NCI-H2196 (cell line): ENCODE data around the gene PLEKHF1.

ENCODE experiments used
- DNase-seq: peaks from one replicate; lab custom pipeline; 2025; ENCODE audit not compliant: unreplicated experiment; lab: John Stamatoyannopoulos, UW

The PLEKHF1 gene

DNA sequence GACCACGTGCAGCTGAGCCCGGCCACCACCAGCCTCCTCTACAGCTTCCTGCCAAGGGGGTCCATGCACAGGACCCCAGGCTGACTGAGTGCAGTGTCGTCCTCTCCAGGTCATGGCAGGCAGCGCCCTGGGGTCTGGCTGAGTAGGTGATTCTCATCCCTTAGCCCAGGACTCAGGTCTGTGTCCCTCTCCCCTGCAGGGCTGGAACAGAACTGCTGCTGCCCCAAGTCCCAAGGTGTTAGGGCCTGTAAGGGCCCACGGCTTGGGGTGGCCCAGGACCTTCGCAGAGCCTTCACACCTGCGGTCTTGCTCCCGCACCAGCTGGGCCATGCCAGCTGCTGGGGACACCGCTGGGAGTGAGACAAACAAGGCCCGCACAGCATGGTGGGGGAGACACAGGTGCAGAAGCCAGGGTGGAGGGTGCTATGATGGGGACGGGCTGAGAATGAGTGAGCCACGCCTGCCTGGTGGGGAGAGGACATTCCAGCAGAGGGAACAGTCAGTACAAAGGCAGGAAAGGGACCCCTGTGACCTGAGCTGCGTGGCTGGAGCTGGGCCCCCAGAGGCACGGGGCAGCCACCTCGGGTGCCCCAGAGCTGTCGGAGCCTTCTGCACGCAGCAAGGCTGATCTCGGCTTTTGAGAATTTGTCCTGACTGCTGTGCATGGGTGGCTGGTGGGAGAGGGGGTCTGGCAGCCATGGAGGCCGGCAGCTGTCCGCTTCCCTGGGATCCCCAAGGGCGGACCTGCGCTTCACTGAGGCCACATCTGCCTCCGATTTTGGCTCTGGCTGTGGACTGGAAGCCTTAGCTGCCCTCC lies 11.9 kb downstream of the PLEKHF1 start:
- no peak for DNase-seq

DNA sequence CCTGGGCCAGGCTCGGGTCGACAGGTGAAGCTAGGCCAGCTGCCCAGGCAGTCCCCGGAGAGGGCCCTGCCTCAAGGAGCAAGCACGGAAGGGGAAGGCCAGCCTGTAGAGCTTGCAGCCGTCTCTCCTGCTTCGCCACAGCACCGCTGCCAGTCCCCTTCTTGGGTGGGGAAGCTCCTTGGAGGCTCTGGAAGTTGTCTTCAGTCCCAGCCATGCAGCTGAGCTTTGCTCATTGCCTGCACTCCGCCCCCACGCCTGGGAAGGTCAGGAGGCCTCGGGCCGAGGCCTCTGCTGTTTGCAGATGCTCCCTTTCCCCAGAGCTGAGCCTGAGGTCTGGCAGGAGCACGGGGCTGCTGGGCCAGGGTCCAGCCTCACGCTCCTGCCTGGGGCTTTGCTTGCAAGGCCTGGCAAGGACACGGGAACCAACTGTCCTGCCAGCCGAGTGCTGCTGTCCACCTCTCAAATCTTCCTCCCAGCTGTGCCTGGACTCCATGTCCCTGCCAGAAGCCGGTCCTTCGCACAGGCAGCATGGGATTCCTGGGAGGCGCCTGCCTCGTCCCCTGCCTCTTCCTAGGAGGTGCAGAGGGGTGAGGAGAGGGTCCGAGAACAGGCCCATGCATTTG lies 13.3 kb downstream of the PLEKHF1 start:
- DNase-seq, result no peak

DNA sequence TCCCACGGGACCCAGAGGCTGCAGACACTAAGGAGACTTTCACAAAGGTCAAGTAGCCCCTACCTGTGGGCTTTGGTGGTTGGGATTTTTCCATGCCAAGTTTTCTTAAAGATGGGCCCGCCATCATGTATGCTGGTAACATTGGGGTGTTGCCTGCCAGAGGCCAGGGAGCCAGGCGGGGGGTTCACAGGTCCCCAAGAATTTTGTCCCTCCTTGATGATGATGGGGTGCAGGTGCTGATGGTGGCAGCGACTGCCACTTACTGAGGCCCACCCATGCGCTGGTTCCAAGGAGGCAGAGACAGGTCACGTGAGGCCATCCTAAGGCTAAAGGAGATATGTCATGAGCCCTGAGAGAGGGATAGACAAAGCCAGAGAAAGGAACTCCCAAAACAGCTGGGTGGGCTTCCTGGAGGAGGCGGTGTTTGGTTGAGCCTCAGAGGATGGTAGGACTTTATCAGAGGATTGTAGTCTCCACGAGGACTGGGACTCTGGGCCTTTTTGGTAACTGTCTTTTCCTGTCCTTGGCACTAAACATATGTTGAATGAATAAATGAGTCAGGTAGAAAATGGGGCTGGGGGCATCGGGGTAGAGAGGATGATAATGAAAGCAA lies 14.4 kb downstream of the PLEKHF1 start:
- no peak for DNase-seq

DNA sequence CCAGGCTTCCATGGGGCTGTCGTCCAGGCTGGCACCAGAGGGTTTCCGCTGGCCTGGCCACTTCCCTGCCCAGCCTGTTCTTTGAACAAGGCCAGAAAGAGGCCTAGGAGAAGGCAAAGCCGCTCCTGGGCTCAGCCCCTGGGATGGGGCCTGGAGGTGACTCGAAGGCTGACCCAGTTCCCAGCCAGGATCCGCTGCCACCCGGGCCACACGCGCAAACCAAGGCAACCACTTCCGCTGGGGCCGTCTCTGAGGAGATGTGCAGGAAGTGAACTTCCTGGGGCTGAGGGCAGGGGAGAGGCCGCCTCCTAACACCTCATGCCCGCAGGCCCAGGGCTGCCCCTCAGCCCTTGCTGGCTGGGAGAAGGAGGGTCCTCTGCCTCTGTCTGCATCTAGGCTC lies 15.2 kb downstream of the PLEKHF1 start:
- DNase-seq, result no peak

DNA sequence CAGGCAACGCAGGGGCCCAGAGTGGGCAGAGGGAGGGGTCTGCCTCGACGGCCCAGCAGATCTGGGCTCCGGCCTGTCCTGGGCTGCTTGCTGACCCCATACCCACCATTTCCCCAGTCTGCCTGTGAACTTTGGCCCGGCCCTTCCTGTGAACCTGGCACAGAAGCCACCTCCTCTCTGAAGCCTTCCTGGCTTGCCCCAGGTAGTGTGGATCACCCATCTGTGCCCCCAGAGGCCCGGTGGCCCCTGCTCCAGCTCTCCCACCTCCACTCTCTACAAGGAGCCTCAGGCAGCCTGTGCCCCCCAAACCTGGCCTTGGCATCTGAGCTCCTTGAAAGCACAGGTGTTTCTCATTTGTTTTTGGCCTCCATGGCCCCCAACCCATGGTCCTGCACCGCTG lies 15.7 kb downstream of the PLEKHF1 start:
- DNase-seq, result no peak

DNA sequence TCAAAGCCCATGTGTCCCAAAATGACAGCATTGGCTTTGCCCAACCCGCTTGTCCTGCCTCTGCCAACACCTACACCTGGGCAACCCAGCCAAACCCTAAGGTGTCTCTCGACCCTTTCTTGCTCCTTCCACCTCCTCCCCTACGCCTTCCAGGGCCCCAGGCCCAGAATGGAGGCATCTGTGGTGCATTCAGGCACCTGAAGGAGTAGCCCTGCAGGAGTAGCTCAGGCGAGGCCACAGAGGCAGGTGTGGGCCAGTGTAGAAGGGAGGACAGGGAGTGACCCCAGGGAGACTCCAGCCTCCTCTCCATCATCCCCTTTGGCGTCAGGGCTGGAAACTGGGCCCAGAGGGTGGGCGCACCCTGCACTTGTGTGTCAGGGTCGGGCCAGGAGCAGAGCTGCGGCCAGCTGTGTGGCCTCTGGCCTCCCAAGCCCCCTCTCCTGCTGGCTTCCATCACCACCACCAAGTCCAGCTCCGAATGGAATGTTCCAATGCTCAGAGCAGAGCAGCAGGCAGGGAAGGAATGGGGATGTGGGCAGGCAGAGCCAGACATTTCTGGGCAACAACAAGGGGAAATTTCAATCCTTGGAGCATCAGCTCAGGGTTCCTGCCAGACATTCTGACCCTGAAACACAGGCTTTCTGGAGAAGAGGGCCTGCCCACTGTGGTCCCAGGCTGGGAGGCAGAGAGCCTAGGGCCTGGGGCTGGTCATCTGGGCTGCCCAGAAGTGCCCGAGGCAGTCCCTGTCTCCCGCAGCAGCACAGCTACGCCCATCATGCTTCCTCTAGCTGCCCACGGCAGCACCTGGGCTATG lies 16.4 kb downstream of the PLEKHF1 start:
- DNase-seq, result no peak

DNA sequence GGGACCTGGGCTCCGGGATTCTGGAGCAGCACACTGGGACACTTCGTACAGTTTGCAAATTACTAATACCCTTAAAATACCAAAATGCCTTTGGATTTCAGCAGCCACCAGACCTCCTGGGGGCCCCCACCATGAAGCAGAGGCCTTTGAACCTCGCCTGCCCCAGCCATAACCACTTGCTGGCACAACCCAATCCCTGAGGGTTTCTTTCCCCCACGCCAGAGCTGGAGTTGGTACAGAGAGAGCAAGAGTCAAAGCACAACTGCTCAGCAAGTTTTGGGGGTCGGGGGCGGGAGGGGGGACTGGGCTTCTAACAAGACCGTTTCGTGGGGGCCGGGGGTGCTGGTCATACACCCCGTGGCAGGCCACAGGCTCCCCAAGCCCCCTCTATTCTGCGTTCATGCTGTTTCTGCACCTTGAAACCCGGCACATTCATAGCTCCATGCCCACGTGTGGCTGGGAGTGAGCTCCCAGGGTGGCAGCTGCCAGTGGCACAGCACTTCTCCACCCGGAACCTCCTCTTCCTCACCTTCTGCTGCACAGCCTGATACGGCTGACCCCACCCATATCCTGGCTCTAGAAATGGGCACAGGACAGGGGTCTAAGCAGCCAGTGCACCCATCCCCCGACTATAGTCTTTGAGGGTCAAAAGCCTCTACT lies 17.1 kb downstream of the PLEKHF1 start:
- no peak for DNase-seq

DNA sequence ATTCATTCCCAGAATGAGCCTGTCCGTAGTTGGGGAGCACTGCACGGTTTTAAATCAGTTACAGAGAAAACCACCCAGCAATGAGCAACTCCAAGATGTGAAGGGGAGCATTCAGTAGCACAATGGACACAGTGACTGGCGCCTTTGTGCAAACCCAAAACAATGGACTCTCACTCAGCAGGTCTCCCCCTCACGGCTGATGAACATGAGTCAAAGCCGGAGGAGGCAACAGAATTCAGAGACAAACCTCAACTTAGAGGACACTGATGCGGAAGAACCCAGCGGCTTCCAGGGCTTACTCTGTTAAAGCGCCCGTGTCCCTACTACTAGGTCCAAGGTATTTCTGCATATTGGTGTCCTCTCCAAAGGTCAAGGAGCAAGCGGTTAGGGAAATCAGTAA lies 17.7 kb downstream of the PLEKHF1 start:
- no peak for DNase-seq

DNA sequence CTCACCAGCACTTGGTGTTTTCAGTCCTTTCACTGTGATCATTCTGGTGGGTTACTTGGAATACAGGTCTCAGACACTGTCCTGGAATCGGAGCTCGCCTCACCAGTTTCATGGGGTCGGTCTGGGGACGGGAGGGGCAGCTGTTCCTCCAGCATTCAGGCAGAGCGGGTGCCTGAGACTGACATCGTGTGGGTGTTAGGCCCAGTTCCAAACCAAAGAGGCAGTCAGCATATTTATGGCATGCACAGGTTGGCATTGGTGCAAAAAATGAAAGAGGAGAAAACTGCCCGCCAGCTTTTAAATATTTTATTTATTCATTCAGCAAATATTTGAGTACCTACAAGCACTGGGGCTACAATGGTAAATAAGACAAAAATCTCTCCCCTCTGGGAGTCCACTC lies 20.1 kb downstream of the PLEKHF1 start:
- no peak for DNase-seq

DNA sequence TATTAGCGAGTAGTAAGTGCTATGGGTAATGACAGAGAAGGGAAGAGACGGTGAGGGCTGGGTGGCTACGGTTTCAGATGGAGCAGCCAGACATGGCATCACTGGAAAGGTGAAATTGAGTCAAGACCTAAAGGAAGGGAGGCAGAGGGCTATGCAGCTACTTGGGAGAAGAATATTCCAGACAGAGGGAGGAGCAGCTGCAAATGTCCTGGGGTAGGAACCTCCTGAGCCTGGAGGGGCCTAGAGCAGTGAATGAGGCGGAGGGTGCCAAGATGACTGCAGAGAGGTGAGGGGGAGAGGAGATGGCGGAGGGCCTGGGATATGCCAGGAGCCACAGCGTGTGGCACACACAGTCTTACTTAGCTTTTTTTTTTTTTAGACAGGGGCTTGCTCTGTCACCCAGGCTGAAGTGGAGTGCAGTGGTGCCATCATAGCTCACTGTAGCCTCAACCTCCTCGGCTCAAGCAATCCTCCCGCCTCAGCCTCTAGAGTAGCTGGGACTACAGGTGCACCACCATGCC lies 21.1 kb downstream of the PLEKHF1 start:
- no peak for DNase-seq

DNA sequence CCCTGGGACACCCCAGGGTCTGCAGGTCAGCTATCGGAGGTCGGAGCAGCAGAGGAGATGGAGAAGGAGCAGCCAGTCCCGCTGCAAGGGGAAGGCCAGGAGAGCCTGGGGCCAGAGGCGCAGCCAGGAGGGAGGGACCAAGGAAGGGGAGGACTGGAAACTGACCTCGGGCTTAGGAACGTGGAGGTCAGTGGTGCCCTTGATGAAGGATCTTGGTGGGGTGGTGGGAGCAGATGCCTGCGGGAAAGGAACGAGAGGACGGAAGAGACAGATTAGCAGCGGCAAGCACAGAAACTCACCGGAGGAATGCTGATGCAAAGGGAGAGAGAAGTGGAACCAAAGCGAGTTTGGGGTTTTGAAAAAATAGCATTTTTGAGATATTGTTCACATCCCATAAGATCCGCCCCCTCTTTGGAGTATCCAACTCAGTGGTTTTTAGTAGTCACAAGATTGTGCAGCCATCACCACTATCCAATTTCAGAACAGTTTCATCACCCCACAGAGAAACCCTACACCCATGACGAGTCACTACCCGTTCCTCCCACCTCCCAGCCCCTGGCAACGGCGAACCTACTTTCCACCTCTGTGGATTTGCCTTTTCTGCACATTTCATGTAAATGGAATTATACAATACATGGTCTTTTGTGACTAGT lies 22.1 kb downstream of the PLEKHF1 start:
- DNase-seq, result no peak

DNA sequence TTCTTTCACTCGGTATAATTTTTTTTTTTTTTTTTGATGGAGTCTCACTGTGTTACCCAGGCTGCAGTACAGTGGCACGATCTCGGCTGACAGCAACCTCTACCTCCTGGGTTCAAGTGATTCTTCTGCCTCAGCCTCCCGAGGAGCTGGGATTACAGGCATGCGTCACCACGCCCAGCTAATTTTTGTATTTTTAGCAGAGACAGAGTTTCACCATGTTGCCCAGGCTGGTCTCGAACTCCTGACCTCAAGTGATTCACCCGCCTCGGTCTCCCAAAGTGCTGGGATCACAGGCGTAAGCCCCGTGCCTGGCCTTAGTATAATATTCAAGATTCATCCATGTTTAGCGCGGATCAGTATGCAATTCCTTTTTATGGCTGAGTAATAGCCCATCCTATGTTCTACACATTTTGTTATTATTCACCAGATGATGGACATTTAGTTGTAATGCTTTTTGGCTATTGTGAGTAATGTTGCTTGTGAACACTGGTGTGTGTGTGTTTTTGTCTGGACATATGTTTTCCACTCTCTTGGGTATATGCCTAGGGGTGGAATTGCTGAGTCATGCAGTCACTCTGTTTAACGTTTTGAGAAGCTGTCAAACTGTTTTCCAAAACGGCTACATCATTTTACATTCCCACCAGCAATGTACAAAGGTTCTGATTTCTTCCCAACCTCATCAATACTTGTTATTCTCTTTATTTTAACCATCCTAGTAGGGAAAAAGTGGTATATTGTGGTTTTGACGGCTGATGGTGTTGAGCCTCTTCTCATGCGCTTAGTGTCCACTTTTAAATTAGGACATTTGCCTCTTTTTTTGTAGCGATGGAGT lies 22.9 kb downstream of the PLEKHF1 start:
- no peak for DNase-seq

DNA sequence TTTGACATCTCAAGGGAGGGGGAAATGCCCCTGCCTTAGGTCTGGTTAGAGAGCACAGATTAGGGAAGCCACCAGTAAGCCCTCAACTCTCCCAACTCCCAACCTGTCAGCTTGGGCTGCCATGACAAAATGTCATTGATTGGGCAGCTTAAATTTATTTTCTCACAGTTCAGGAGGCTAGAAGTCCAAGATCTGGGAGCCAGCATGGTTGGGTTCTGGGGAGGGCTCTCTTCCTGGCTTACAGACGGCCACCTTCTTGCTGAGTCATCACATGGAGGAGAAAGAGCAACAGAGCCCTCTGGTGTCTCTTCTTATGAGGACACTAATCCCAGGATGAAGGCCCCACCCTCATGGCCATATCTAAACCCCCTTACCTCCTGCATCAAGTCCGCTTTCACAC lies 25.6 kb downstream of the PLEKHF1 start:
- no peak for DNase-seq

DNA sequence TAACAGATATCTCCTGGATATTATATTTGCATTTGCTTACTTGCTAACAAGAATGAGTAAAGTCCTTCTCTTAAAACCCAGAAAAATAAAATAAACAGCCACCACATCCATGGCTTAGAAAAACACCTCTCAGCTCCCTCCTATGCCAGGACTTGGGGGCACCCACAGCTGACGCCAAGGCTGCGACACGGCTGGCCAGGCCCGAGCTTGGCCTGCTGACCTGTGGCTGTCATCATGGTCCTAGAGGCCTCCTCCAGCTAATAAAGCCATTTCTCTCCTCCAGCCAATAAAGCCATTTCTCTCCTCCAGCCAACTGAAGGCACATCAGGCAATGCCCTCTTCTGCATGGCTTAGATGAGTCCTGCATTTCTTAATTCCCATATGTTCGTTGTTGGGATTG lies 28.9 kb downstream of the PLEKHF1 start:
- DNase-seq, result no peak

DNA sequence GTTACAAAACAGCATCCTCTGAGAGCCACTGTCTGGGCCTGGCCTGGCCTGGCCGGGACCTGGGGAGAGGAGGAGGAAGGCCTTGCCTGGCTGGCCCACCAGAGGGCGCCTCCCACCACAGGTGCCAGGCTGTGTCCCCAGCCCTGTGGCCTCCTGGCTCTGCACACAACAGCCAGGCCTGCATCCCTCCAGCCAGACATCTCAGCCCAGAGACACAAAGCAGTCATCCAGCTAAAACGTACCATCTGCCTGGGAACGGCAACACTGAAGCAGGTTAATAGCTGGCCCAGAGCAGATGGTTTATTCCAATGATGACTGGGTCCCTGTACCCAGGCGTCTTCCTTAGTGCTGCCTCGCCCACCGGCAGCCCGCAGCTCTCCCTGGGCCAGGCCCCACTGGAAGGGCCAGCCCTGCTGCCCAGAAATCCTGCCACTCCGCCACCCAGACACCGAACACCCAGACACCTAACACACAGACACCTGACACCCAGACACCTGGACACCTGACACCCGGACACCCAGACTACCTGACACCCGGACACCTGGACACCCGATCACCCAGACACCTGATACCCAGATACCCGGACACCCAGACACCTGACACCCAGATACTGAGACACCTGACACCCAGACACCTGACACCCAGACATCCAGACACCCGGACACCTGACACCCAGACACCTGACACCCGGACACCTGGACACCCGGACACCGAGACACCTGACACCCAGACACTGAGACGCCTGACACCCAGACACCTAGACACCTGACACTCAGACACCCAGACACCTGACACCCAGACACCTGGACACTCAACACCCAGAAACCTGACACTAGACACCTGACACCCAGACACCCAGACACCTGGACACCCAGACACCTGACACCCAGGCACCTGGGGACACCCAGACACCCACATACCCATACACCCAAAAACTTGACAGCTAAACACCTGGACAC lies 29.7 kb downstream of the PLEKHF1 start:
- peak; percentile 54 for DNase-seq

DNA sequence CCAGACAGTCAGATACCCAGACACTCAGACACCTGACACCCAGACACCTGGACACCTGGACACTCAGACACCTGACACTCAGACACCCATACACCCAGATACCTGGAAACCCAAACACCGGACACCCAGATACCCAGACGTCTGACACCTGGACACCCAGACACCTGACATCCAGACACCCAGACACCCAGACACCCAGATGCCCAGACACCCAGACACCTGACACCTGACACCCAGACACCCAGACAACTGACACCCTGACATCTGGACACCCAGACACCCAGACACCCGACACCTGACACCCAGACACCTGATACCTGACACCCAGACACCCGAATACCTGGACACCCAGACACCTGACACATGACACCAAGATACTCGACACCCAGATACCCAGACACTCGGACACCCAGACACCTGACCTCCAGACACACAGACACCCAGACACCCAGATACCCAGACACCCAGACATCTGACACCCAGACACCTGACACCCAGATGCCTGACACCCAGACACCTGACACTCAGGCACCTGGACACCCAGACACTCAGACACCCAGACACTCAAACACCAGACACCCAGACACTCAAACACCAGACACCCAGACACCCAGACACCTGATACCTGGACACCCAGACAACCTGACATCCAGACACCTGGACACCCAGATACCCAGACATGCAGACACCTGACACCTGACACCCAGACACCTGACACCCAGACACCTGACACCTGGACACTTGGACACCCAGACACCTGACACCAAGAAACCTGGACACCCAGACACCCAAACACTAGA lies 30.7 kb downstream of the PLEKHF1 start:
- DNase-seq, result no peak

DNA sequence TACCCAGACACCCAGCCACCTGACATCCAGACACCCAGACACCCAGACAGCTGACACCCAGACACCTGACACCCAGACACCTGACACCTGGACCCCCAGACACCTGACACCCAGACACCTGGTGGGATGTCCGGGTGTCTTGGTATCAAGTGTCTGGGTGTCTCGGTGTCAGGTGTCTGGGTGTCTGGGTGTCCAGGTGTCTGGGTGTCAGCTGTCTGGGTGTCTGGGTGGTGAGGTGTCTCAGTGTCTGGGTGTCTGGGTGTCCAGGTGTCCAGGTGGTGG lies 31.2 kb downstream of the PLEKHF1 start:
- DNase-seq, result no peak
